GM23338 (cell line): ENCODE measurements around the gene GPR61. TPM values are rescaled to one million over a fixed set of nuclear protein-coding genes. Genes with fewer than 3 reads are reported as not detected.

Experiments used
- ATAC-seq: fragments of 200-7000 bp; cut with Tn5 transposase; 3 replicates; pipeline ENCODE4 v1.9.1; 2020
- DNase-seq: peaks from one replicate; pipeline ENCODE4 v3.0.0-alpha.2; 2015; ENCODE audit warnings: low spot score
- H2AFZ ChIP-seq: fragments of 200-600 bp; sonication (generic); 2 replicates; pipeline ENCODE4 v1.8.0; 2016; ENCODE audit warnings: antibody characterized with exemption, mild to moderate bottlenecking, moderate library complexity
- H3F3A ChIP-seq: fragments of 200-600 bp; sonication (generic); replicated peaks from 2 replicates; pipeline ENCODE4 v1.8.0; 2017; ENCODE audit warnings: antibody characterized with exemption, mixed run types, low read depth
- H3K27ac ChIP-seq: fragments of 200-600 bp; sonication (generic); 2 replicates; pipeline ENCODE4 v1.6.1; 2016; ENCODE audit warnings: low read depth
- H3K27me3 ChIP-seq: fragments of 200-600 bp; sonication (generic); 2 replicates; pipeline ENCODE4 v1.8.0; 2016; ENCODE audit warnings: mild to moderate bottlenecking, mixed run types, moderate library complexity; ENCODE audit not compliant: insufficient read depth
- H3K36me3 ChIP-seq: fragments of 200-600 bp; sonication (generic); 2 replicates; pipeline ENCODE4 v1.8.0; 2016; ENCODE audit warnings: mild to moderate bottlenecking; ENCODE audit not compliant: insufficient read depth
- H3K4me1 ChIP-seq: fragments of 200-600 bp; sonication (generic); 2 replicates; pipeline ENCODE4 v1.8.0; 2016; ENCODE audit warnings: mild to moderate bottlenecking, moderate library complexity; ENCODE audit not compliant: insufficient read depth
- H3K4me2 ChIP-seq: fragments of 200-600 bp; sonication (generic); 2 replicates; pipeline ENCODE4 v1.7.1; 2017; ENCODE audit warnings: mixed run types
- H3K4me3 ChIP-seq: fragments of 200-600 bp; sonication (generic); 2 replicates; pipeline ENCODE4 v1.6.1; 2016; ENCODE audit warnings: mixed run types
- H3K79me2 ChIP-seq: fragments of 200-600 bp; sonication (generic); replicated peaks from 2 replicates; pipeline ENCODE4 v1.8.0; 2017; ENCODE audit warnings: mild to moderate bottlenecking; ENCODE audit not compliant: insufficient read depth
- H3K9me2 ChIP-seq: fragments of 200-600 bp; sonication (generic); 2 replicates; pipeline ENCODE4 v1.8.0; 2017; ENCODE audit not compliant: insufficient read depth
- H4K20me1 ChIP-seq: fragments of 200-600 bp; sonication (generic); replicated peaks from 2 replicates; pipeline ENCODE4 v1.8.0; 2017; ENCODE audit warnings: mild to moderate bottlenecking; ENCODE audit not compliant: insufficient read depth
- H3K27ac Mint-ChIP-seq: 2 replicates; pipeline ENCODE4 v1.8.0; 2020; ENCODE audit warnings: inconsistent platforms, mild to moderate bottlenecking, moderate library complexity, mixed read lengths
- H3K27me3 Mint-ChIP-seq: 3 replicates; pipeline ENCODE4 v1.8.0; 2022; ENCODE audit warnings: low read depth, mild to moderate bottlenecking, moderate library complexity, mixed read lengths, inconsistent platforms; ENCODE audit not compliant: insufficient read depth, poor library complexity
- H3K36me3 Mint-ChIP-seq: 3 replicates; pipeline ENCODE4 v1.8.0; 2021; ENCODE audit warnings: low read depth, mild to moderate bottlenecking, inconsistent platforms, moderate library complexity, mixed read lengths
- H3K4me1 Mint-ChIP-seq: 3 replicates; pipeline ENCODE4 v1.8.0; 2020; ENCODE audit warnings: mild to moderate bottlenecking, inconsistent platforms, mixed read lengths
- H3K4me3 Mint-ChIP-seq: 3 replicates; pipeline ENCODE4 v1.8.0; 2021; ENCODE audit warnings: moderate library complexity, mild to moderate bottlenecking, inconsistent platforms, mixed read lengths
- H3K9me3 Mint-ChIP-seq: 3 replicates; pipeline ENCODE4 v1.8.0; 2020; ENCODE audit warnings: moderate library complexity, mild to moderate bottlenecking, inconsistent platforms, mixed read lengths
- CREB1 ChIP-seq: fragments of 250-450 bp; sonication (Bioruptor Pico); IDR thresholded peaks from 2 replicates; pipeline ENCODE4 v1.5.0; 2020; ENCODE audit warnings: low read depth, mild to moderate bottlenecking, moderate library complexity
- CTCF ChIP-seq, 2 experiments: fragments of 200-600 bp in 1 of 2; sonication (generic) in 1 of 2; conservative IDR thresholded peaks; 2 replicates each; pipeline versions ENCODE4 v1.5.1 to v1.6.1; 2016 to 2017; ENCODE audit warnings: antibody characterized with exemption in 2 of 2, low read depth in 2 of 2, mild to moderate bottlenecking in 2 of 2, moderate library complexity in 1 of 2
- EZH2phosphoT487 ChIP-seq: fragments of 200-600 bp; sonication (generic); IDR thresholded peaks from one replicate; pipeline ENCODE4 v1.8.1; 2018; ENCODE audit warnings: antibody characterized with exemption; ENCODE audit not compliant: unreplicated experiment
- JUNB ChIP-seq: IDR thresholded peaks from one replicate; pipeline ENCODE4 v1.6.1; 2016; ENCODE audit warnings: antibody characterized with exemption; ENCODE audit not compliant: unreplicated experiment
- NANOG ChIP-seq: IDR thresholded peaks from 2 replicates; pipeline ENCODE4 v1.6.1; 2016; ENCODE audit warnings: antibody characterized with exemption, borderline replicate concordance
- POLR2AphosphoS5 ChIP-seq: IDR thresholded peaks from 2 replicates; pipeline ENCODE4 v1.6.1; 2016; ENCODE audit warnings: antibody characterized with exemption, low read depth
- REST ChIP-seq: IDR thresholded peaks from one replicate; pipeline ENCODE4 v1.6.1; 2018; ENCODE audit warnings: antibody characterized with exemption; ENCODE audit not compliant: unreplicated experiment
- ZNF114 ChIP-seq: fragments of 250-450 bp; sonication (Bioruptor Pico); IDR thresholded peaks from 2 replicates; pipeline ENCODE4 v1.5.0; 2020; ENCODE audit warnings: mild to moderate bottlenecking, moderate library complexity
- ZNF331 ChIP-seq: fragments of 250-450 bp; sonication (Bioruptor Pico); IDR thresholded peaks from 2 replicates; pipeline ENCODE4 v1.5.0; 2020; ENCODE audit warnings: low read depth, mild to moderate bottlenecking, moderate library complexity
- ZNF462 ChIP-seq: fragments of 250-450 bp; sonication (Bioruptor Pico); IDR thresholded peaks from 2 replicates; pipeline ENCODE4 v1.5.0; 2020; ENCODE audit warnings: mild to moderate bottlenecking, moderate library complexity
- polyA plus RNA-seq: library from polyadenylated mRNA; unstranded; fragments of >200 nt; fragmentation: Nextera tagmentation; extraction: Ambion mirVana; gene quantifications from 2 replicates; pipeline ENCODE4 v1.2.1, GENCODE V29; 2016
- total RNA-seq: library from RNA; depleted of rRNA; stranded (reverse); fragments of >200 nt; shearing (Covaris generic); gene quantifications from 2 replicates; pipeline ENCODE4 v1.2.3, GENCODE V29; 2014

Gene GPR61
- total and polyA plus RNA-seq, 2 experiments from 2014 or later: 0.13 TPM; not detected in 1

GRCh38 chr1:109523706-109524105 is 16.0 kb upstream of the GPR61 start (continued):
- TF ChIP-seq REST: no peak

GRCh38 chr1:109527098-109527811 is 12.4 kb upstream of the GPR61 start:
- no peak overlapping the region for H3K4me2 ChIP-seq
- no peak for ATAC-seq
- Mint-ChIP-seq H3K36me3 (no peaks in the 10 kb centered on the region), H3K4me1 (peaks cover 7% of the 10 kb centered on the region; the same call in 1 of the 3 replicates), H3K27ac (no peak overlapping the region), H3K27me3 (peaks cover 11% of the 10 kb centered on the region), H3K9me3 (no peaks in the 10 kb centered on the region; the same call in 2 of the 3 replicates), H3K4me3 (no peak overlapping the region)
- no peak overlapping the region for H2AFZ ChIP-seq
- no peaks in the 10 kb centered on the region for H4K20me1 ChIP-seq
- no peaks in the 10 kb centered on the region for H3K27me3 ChIP-seq
- no peak overlapping the region for H3K4me3 ChIP-seq
- DNase-seq: no peak
- no peaks in the 10 kb centered on the region for H3K9me2 ChIP-seq
- H3K4me1 ChIP-seq: no peaks in the 10 kb centered on the region
- TF ChIP-seq EZH2phosphoT487: no peak
- TF ChIP-seq CTCF (conservative IDR thresholded peaks at IDR 0.05; ENCODE audit: low read depth in 2 of 2): no peak
- TF ChIP-seq NANOG: no peak
- no peak for TF ChIP-seq ZNF462 (CRISPR knock-in tag)
- TF ChIP-seq JUNB: no peak
- no peak for TF ChIP-seq ZNF331 (CRISPR knock-in tag)
- no peak for TF ChIP-seq CREB1 (CRISPR knock-in tag)
- no peak for TF ChIP-seq ZNF114 (CRISPR knock-in tag)
- no peak for TF ChIP-seq POLR2AphosphoS5
- no peaks in the 10 kb centered on the region for H3K79me2 ChIP-seq
- no peaks in the 10 kb centered on the region for H3K36me3 ChIP-seq
- no peaks in the 10 kb centered on the region for H3F3A ChIP-seq
- no peak overlapping the region for H3K27ac ChIP-seq
